Muscle of back (tissue), 11 donors: ENCODE data around the gene HCRTR2. TPM values are rescaled to one million over a fixed set of nuclear protein-coding genes. Genes with fewer than 3 reads are reported as not detected.
A peak's percentile ranks its signal among the peaks of the same experiment; 100 is the strongest.
"Not testable (repeated sequence)": the region's sequence is repeated elsewhere in the genome, so short reads cannot be mapped to it uniquely, and the experiment has no call there.

ENCODE experiments used
- DNase-seq, 3 donors: peaks; one replicate each; pipeline versions ENCODE4 v3.0.0 to v3.0.0-alpha.2; 2013
- polyA plus RNA-seq, 10 donors: library from polyadenylated mRNA; unstranded; fragments of 120-200 nt; gene quantifications; one replicate each; pipeline ENCODE4 v1.2.1, GENCODE V29; 2013; ENCODE audit not compliant: insufficient read length in 10 of 10

Gene HCRTR2
- polyA plus RNA-seq, 10 donors: 0.11 TPM; not detected in 9

DNA sequence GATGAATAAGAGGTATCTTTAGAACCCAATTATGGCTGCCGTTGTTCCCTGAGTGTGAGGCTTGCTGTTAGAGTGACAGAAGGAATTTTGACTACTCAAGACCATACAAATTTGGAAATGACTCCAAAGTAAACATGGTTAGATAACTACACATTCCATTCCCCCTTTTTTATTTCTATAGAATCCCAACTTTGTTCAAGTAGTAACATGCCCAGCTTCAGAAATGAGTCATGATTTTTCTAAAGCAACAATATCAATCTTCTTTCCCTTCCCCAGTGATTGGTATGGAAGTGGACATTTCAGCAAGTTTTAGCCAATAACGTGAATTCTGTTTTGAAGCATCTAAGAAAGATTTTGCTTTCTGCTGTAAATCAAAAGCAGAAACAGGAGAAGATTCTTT, 37.8 kb downstream of the HCRTR2 start:
- DNase-seq: peak in 1 of 3 donors; percentile 53

DNA sequence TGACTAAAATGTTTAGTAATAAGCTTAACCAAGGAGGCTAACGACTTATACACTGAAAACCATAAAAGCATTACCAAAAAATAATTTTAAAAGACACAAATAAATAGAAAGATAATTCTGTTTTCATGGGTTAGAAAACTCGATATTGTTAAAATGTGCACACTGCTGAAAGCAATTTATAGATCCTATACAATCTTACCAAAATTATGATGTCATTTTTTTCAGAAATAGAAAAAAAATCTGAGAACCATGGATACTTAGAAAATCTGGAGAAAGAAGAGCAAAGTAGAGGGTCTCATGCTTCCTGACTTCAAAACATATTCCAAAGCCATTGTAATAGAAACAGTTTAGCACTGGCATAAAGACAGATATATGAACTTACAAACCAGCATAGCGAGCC, 46.6 kb downstream of the HCRTR2 start:
- no peak for DNase-seq

DNA sequence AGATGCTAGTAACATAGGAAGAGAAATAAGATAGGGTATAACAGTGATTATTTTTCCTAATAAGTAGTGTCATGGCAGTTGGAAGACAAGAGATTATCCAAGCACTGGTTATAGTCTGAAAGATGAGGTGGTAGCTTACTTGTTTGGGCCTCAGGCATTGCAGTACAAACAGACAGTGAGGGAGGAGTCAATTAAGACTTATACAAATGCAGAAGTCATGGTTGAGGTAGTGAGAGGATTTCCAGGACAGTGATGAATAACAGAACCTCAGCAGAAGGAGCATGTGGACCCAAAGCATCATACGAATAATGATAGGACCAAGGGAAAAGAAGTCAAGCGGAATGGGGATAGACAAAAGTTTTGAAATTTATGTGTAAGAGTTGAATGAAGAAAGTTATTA, 53.5 kb downstream of the HCRTR2 start:
- no peak for DNase-seq

DNA sequence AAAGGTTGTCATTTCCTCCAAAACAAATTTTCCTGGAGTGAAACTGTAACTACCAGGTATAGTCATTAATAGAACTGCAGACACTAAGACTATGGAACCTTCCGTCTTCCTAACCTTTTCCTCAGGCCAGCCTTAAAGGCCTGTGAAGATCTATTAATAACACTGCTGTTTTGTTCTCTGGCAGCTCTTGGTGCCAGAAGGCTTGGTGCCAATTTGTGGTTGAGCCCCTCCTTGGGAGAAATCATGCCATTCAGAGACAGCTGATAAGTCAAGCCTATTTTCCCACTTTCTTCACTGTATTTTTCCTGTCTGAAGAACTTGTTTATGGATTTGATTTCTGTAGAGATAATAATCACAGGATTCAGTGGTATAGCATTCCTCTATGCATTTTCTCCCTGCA, 64.8 kb downstream of the HCRTR2 start:
- peak; percentile 8 to 38 (median 19) for DNase-seq

DNA sequence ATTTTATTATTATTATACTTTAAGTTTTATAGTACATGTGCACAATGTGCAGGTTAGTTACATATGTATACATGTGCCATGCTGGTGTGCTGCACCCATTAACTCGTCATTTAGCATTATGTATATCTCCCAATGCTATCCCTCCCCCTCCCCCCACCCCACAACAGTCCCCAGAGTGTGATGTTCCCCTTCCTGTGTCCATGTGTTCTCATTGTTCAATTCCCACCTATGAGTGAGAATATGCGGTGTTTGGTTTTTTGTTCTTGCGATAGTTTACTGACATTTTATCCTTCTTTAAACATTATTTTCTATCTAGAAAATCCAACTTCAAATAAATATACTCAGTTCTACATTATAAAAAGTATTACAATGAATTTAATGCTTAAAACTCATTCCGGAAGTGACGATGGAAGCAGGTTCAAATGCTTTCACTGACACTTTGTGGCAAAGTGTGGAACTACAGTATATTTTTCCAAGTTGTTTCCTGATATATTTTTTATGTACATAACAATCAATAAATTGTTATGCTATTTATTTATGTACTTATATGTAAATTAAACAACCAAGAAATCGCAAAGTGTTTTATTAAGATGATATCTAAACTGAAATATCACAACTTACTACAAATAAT, 66.8 kb downstream of the HCRTR2 start:
- peak; percentile 2 to 17 (median 2) for DNase-seq

DNA sequence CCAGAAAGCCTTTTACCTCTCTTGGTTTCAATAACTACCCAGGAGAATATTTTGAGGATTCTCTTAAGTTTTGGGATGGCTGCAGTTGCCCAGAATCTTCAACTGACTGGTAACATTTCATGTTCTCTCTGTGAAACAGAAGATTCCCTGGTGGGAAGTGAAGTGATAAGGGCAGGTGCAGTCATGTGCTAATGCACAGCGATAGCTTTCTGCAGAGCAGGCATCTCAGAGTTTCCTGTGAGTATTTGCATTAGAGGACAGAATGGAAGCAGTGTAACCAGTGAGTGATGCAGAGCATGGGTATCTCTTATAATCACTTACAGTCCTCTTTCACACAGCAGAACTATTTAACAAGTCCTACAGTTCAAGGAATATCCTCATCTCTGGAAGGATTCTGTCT, 76.1 kb downstream of the HCRTR2 start:
- no peak for DNase-seq

DNA sequence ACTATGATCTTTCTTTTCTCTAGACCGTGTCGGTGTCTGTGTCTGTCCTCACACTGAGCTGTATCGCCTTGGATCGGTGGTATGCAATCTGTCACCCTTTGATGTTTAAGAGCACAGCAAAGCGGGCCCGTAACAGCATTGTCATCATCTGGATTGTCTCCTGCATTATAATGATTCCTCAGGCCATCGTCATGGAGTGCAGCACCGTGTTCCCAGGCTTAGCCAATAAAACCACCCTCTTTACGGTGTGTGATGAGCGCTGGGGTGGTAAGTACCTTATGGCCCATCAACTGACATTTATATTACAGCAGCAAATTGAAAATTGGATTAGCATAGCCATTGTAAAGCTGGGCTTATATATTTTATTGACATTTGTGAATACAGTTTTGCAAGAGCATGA, 80.8 kb downstream of the HCRTR2 start:
- no peak for DNase-seq

DNA sequence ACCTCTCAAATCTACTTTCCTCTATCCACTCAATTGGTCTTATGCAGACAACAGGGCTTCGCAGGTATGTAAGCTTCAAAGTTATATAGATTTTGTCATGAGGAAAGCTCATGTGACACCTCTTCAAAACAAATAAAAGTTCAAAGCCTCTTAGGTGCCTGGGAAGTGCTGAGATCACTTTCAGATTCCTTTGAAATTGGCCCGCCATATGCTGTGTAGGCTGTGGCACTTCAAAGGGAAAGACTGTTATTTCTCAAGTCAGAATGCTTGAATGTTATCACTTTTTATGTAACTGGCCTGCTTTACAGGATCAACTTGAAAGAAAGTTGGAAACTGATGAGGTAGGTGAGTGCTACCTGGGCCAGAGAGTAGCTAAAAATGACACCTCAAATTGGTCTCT, 85.9 kb downstream of the HCRTR2 start:
- DNase-seq: no peak

DNA sequence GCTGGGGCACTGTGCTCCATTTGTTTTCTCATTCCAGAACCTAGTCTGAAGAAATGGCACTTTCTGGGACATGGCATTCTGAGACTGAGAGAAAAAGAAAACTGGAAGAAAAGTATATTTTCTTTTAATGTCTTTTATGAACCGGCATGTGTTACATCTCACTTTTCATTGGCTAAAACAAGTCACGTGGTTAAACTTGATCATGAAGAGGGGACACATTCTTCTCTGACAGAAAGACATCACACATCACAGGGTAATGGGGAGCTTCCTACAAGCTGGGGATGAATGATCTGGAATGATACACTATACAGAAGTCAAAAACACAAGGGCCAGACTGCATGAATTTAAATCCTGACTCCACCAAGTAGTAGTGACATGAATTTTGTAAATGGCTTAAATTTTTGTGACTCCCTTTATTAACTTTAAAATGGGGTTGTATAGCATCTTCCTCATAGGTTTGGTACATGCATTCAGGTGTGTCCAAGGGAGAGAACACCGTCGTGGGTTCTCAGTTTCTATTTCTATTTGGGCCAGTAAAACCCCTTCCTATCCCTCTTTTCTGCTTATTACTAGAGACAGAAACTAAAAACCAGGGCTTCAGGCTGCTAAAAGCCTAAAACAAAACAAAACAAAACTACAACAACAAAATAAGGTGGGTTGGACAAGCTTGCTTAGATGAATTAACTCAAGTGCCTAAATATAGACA, 91.2 kb downstream of the HCRTR2 start:
- no peak for DNase-seq

DNA sequence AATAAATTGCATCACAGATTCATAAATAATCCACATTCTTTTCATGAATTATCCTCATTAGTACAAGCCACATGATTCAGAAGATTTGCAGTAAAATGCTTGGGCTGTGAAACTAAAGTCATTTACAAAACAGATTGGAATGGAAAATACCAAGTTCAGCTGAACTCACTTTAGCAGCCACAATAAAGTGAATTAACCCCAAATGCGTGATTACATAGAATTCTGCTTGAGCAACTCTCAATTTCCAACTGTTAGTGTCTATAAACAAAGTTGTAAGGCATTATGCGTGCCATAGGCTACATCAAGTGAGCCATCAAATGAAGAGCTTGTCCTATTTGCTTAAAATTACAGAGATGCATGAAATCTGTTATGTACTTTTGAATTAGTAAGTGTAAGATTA, 92.6 kb downstream of the HCRTR2 start:
- no peak for DNase-seq

DNA sequence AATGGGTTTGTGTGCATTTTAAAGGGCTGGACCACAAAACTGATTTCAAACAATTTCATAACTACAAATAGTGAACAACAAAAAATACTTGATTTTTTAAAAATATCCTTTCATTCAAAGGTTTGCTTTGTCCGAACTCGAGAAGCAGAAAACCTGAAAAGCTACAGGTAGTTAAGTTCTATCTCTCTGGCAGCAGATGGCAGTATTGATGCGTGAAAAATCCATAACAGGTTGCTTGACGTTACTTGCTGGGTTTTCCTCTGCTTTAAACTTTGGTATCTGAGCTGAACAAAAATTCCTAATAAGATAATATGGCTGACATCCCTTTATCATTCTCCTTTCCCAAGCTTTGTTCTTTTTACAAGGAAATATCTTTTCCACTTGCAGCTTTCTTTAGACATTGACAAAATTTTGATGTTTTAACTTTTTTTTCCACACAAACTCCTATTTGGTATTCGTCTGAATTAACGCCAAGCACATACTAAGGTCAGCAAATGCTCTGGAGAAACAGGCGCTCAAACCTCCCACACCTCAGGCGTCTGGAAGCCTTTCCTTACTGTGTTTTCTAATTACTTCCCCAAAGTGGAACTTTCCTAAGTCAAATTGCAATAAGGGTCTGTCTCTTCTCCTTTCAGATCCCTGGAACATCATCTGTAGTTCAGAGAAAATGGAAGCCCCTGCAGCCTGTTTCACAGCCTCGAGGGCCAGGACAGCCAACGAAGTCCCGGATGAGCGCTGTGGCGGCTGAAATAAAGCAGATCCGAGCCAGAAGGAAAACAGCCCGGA, 102.6 kb downstream of the HCRTR2 start:
- peak; percentile 52 to 82 (median 73) for DNase-seq

DNA sequence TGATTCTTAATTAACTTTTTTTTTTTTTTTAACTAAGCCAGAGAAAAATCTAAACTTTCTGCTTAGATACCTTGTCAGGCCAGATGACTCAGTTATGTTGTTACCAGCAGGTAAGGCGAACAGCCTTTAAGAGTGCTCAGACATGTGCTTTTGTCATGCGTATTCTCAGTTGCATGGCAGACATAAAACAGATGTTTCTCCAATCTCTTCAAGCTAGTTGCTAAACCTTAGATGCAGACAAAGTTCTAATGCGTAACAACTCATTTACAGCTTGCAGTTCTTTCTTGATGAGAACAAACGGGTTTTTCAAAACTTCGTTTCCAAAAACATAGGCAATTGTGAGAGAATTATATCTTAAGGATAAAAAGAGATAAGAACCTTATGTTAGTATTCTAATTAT, 103.3 kb downstream of the HCRTR2 start:
- peak in 1 of 3 donors; percentile 23 for DNase-seq

DNA sequence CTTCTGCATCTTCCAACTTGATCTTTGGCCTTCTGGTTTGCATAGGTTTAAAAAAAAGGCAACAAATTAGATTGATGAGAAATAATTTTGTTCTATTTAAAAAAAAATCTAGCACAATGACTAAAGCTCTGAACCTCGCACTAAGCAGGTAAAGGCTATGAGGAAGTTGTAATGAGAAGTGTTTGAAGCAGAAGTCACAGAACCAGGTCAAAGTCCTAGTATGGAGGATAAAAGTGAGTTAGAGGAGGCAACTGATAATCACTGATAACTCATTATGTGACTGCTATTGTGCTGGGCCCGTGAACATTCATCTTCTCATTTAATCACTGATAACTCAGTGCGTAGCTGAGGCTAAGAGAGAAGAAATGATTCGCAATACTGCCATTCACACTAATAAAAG, 106.9 kb downstream of the HCRTR2 start:
- no peak for DNase-seq

DNA sequence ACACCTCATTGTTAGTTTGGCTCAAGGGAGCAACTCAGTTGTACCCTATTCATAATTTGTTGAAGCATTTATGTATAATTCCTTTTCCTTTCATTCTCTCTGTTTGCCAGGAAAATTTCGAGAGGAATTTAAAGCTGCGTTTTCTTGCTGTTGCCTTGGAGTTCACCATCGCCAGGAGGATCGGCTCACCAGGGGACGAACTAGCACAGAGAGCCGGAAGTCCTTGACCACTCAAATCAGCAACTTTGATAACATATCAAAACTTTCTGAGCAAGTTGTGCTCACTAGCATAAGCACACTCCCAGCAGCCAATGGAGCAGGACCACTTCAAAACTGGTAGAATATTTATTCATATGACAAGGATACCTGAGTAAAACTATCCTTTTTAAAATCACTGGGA, 107.8 kb downstream of the HCRTR2 start:
- peak in 2 of 3 donors; percentile 3 to 34 for DNase-seq

DNA sequence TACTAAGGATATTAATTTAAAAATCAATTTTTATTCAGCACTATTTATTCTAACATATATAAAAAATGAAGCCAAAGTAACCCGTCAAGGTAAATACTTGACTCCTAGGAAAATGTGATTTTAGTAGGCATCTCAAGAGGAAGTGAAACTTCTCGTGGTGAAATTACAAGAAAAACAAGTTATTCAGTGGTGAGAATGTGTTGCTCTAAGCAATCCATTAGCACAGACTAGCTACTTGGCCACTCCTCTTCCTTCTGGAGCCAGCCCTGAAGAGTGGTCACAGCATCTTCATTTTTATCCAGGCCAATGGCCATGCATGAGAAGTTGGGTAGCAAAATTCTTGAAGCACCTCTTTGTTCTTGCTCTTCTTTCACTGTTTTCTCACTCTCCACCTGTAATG, 112.5 kb downstream of the HCRTR2 start:
- no peak for DNase-seq

DNA sequence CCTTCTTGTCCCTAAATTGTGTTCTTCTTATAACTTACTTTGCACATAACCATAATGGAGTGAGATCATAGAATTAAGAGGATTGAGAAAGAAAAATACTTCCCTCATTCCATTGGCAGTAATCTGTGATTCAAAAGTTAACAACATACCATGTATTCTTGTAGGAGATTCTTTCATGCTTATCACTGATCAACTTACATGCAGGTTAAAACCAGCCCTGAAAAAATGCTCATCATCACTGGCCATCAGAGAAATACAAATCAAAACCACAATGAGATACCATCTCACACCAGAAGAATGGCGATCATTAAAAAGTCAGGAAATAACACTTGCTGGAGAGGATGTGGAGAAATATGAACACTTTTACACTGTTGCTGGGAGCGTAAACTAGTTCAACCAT, 116.4 kb downstream of the HCRTR2 start:
- no peak for DNase-seq

DNA sequence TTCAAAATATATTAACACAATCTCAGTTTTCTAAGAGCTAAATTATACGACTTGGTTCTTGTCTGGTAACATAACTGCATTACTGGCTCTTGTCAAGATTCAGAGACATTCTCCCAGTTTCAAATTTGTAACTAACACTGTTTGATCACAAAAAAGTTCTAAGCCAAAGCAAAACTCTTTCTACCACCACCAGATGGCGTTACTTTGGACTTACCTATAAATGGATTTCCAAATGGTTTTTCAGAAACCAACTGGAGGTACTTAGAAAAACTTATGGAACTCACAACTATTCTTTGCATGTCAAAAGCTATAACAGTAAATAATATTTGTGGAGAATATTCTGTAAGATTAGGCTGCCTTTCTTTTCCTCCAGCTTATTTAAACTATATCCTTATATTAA, 118.8 kb downstream of the HCRTR2 start:
- no peak for DNase-seq

DNA sequence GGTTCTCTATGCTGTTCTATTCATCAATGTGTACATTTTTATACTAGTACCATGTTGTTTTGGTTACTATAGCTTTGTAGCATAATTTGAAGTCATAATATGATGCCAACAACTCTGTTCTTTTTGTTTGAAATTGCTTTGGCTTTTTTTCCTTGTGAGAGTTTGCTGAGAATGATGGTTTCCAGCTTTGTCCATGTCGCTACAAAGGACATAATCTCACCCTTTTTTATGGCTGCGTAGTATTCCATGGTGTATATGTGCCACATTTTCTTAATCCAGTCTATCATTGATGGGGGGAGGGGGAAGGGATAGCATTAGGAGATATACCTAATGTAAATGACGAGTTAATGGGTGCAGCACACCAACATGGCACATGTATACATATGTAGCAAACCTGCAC, 122.9 kb downstream of the HCRTR2 start:
- DNase-seq: not testable (repeated sequence)

DNA sequence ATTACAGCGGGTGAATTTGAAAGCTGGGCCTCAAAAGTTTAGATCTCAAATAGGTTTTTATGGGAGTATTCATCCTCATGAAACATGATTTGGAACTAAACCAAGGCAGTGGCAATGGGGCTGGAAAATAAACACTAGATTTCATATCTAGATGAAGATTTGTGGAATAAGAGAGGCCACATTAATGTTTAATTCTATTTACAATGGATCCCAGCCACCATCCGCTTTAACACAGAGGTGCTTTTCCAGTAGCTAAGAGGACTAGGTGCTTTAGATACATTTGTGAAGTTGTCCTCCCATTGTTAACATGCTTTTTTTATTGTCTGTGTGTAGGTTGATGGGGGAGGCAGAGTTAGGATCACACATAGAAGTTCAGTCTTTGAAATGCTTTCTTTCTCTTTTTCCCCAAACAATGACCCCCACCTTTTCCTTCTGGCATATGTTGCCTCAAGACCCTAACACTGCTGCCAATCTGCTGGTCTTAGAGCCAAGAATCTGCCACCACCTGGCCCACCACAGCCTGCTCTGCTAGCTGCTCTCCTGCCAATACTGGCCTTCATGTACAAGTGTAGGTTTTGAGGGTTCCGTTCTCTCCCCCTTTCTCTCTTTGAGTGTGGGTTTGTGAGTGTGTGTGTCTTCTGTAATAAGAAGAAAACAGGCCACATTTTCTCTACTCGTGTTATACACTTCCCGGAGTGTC, 125.1 kb downstream of the HCRTR2 start:
- DNase-seq: no peak

DNA sequence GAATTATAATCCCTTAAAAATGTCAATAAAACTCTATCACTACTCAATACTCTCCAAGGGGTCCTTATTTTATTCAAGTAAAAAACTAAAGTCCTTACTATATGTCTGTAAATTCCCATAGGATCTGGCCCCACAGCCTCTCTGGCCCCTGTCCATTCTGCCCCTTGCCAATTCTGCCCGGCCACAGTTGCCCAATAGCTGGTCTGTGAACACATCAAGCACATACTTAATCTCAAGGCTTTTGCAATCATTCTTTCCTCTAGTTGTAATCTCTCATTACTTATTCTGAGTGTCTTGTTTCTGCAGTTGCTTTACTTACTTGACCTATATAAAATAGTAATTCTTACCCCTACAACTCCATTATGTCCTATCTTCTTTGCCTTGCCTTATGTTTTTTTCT, 130.4 kb downstream of the HCRTR2 start:
- no peak for DNase-seq

DNA sequence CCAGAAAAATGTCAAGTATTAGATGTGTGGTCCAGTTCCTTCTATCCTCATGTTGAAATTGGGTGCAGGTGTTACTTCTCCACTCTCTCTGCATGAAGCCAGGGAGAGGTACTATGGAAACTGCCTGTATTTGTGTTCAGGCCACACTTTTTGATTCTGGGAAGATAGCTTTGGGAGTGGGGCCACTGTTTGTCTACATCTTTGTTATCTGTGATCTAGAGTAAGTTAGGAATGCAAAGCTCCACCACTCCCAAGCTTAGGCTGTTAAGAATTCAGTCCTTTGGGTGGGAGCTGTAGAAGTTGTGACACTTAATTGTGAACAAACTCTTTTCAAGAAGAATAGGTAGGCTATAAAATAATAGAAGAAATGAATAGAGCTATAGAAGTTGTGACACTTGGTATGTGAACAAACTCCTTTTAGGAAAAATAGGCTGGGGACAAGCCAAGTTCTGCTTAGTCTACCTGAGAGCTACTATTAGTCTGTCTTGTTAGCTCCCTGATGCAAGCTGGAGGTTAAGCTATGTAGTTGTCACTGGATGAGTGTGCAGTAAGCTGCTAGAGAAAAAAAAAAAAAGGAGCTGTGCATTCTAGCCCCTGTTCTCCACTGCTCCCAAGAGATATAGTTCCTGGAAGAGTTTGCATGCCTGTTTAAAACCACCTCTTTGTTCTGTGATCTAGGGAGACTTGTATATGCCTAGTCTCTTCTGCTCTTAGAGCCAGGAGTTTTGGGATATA, 145.8 kb downstream of the HCRTR2 start:
- no peak for DNase-seq

DNA sequence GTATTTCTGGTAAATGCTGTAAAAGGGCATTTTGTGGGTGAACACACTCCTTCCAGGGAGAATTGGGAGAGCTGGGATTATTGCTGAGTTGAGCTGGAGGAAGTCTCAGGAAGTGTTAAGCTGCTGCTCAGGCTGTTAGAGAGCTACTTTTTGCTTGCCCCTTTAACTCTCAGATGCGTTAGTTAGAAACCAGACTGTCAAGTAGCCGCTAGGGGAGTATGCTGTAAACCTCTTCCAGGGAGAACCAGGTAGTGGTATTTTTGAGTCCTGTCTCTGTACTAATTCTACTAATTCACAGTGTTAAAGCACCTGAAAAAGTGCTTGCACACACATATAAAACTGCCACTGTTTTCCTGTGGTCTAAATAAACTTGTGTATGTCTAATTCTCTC, 146.4 kb downstream of the HCRTR2 start:
- no peak for DNase-seq
